WTC11 (cell line): ENCODE measurements around the gene CYP46A1. TPM values are rescaled to one million over a fixed set of nuclear protein-coding genes. Genes with fewer than 3 reads are reported as not detected.

Experiments used
- ATAC-seq: fragments of 200-7000 bp; cut with Tn5 transposase; 2 replicates; pipeline ENCODE4 v1.10.0; 2021; ENCODE audit warnings: mild to moderate bottlenecking, moderate library complexity
- CTCF ChIA-PET: fragments of 300-600 bp; sonication (Branson Sonifier 250); formaldehyde crosslinking; loops from one replicate; lab custom pipeline; 2021; ENCODE audit warnings: antibody characterized with exemption; lab: Charles Lee
- POLR2A ChIA-PET: fragments of 350-600 bp; sonication (Branson Sonifier 250); formaldehyde crosslinking; loops from one replicate; lab custom pipeline; 2021; ENCODE audit warnings: antibody characterized with exemption; lab: Charles Lee
- DNase-seq: peaks from one replicate; pipeline ENCODE4 v3.0.0; 2021; ENCODE audit warnings: low spot score
- H3K27ac Mint-ChIP-seq: 2 replicates; pipeline ENCODE4 v1.8.0; 2021; ENCODE audit warnings: mixed read lengths
- H3K27me3 Mint-ChIP-seq: 2 replicates; pipeline ENCODE4 v1.8.0; 2021; ENCODE audit warnings: low read depth, mild to moderate bottlenecking, moderate library complexity, mixed read lengths
- H3K36me3 Mint-ChIP-seq: 2 replicates; pipeline ENCODE4 v1.8.0; 2021; ENCODE audit warnings: mixed read lengths
- H3K4me1 Mint-ChIP-seq: 2 replicates; pipeline ENCODE4 v1.8.0; 2022; ENCODE audit warnings: mixed read lengths
- H3K4me3 Mint-ChIP-seq: 2 replicates; pipeline ENCODE4 v1.8.0; 2021; ENCODE audit warnings: mild to moderate bottlenecking, moderate library complexity, mixed read lengths
- H3K9me3 Mint-ChIP-seq: 2 replicates; pipeline ENCODE4 v1.8.0; 2021; ENCODE audit warnings: mixed read lengths
- ELF4 ChIP-seq: sonication (generic); formaldehyde crosslinking; IDR thresholded peaks from 2 replicates; pipeline ENCODE4 v1.8.1; 2022; ENCODE audit warnings: low read depth, mild to moderate bottlenecking, moderate library complexity, missing genetic modification reagents
- FOXP1 ChIP-seq: sonication (generic); formaldehyde crosslinking; IDR thresholded peaks from 2 replicates; pipeline ENCODE4 v1.8.0; 2022; ENCODE audit warnings: missing genetic modification reagents, mild to moderate bottlenecking, moderate library complexity, borderline replicate concordance
- GTF2I ChIP-seq: fragments of 250-450 bp; sonication (Bioruptor Pico); conservative IDR thresholded peaks from 2 replicates; pipeline ENCODE4 v1.4.0; 2021; ENCODE audit warnings: mild to moderate bottlenecking
- MXD4 ChIP-seq: fragments of 250-450 bp; sonication (Bioruptor Pico); IDR thresholded peaks from 2 replicates; pipeline ENCODE4 v1.8.0; 2021; ENCODE audit warnings: mild to moderate bottlenecking, moderate library complexity, borderline replicate concordance
- MYBL2 ChIP-seq: sonication (generic); formaldehyde crosslinking; IDR thresholded peaks from 2 replicates; pipeline ENCODE4 v1.8.1; 2023; ENCODE audit warnings: mild to moderate bottlenecking, moderate library complexity, missing genetic modification reagents
- NFATC4 ChIP-seq: fragments of 250-450 bp; sonication (Bioruptor Pico); IDR thresholded peaks from 2 replicates; pipeline ENCODE4 v1.9.0; 2021; ENCODE audit warnings: mild to moderate bottlenecking
- NFE2L1 ChIP-seq: sonication (generic); formaldehyde crosslinking; IDR thresholded peaks from 2 replicates; pipeline ENCODE4 v1.8.1; 2023; ENCODE audit warnings: missing genetic modification reagents
- SMAD3 ChIP-seq: sonication (generic); formaldehyde crosslinking; IDR thresholded peaks from 2 replicates; pipeline ENCODE4 v1.8.0; 2022; ENCODE audit warnings: missing genetic modification reagents, mild to moderate bottlenecking, borderline replicate concordance
- ZNF219 ChIP-seq: sonication (generic); formaldehyde crosslinking; IDR thresholded peaks from 2 replicates; pipeline ENCODE4 v1.8.0; 2023; ENCODE audit warnings: missing genetic modification reagents, mild to moderate bottlenecking, borderline replicate concordance
- total RNA-seq: library from RNA; stranded (reverse); gene quantifications from 3 replicates; pipeline ENCODE4 v1.2.3, GENCODE V29; 2021
- TF ChIP-seq, protein P1 (sequence below): sonication (generic); formaldehyde crosslinking; IDR thresholded peaks from 2 replicates; pipeline ENCODE4 v1.8.1; 2023; ENCODE audit warnings: mild to moderate bottlenecking, missing genetic modification reagents
- TF ChIP-seq, protein P2 (sequence below): sonication (generic); formaldehyde crosslinking; IDR thresholded peaks from 2 replicates; pipeline ENCODE4 v1.8.0; 2022; ENCODE audit warnings: mild to moderate bottlenecking, missing genetic modification reagents
- TF ChIP-seq, protein P3 (sequence below): fragments of 200-600 bp; IDR thresholded peaks from 2 replicates; pipeline ENCODE4 v1.8.0; 2022; ENCODE audit warnings: antibody characterized with exemption
- TF ChIP-seq, protein P4 (sequence below): sonication (generic); formaldehyde crosslinking; IDR thresholded peaks from 2 replicates; pipeline ENCODE4 v1.8.1; 2023; ENCODE audit warnings: mild to moderate bottlenecking, moderate library complexity, missing genetic modification reagents
- TF ChIP-seq, protein P5 (sequence below): sonication (generic); formaldehyde crosslinking; IDR thresholded peaks from 2 replicates; pipeline ENCODE4 v1.8.1; 2022; ENCODE audit warnings: missing genetic modification reagents, borderline replicate concordance
- TF ChIP-seq, protein P6 (sequence below): fragments of 250-450 bp; sonication (Bioruptor Pico); conservative IDR thresholded peaks from 2 replicates; pipeline ENCODE4 v1.9.0; 2021; ENCODE audit warnings: mild to moderate bottlenecking
- TF ChIP-seq, protein P7 (sequence below): sonication (generic); formaldehyde crosslinking; IDR thresholded peaks from 2 replicates; pipeline ENCODE4 v1.8.0; 2022; ENCODE audit warnings: mild to moderate bottlenecking, missing genetic modification reagents

CYP46A1 gene
- total RNA-seq, 1 experiment from 2014 or later = 0.77 TPM

DNA sequence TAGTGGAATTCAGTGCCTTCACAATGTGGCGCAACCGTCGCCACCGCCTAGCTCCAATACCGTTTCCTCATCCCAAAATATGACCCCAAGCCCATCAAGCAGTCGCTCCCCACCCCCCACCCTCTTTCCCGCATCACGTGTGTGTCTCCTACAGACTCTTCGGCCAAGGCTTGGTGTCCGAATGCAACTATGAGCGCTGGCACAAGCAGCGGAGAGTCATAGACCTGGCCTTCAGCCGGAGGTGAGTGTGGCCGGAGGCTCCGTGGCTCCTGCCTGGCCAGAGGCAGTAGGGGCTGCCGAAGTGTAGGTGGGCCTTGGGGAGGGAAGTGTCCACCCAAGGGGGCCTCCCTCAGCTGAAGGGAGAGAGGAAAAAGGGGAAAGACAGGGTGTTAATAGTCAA, 15.8 kb downstream of the CYP46A1 start:
- Mint-ChIP-seq H3K27me3 (peaks cover 3% of the 10 kb centered on the region; the same call in 1 of the 2 replicates), H3K9me3 (peaks cover 27% of the 10 kb centered on the region), H3K36me3 (peaks cover 22% of the 10 kb centered on the region), H3K4me3 (no peak overlapping the region), H3K27ac (no peak overlapping the region), H3K4me1 (no peaks in the 10 kb centered on the region)
- ATAC-seq = no peak
- TF ChIP-seq, protein P1, sequence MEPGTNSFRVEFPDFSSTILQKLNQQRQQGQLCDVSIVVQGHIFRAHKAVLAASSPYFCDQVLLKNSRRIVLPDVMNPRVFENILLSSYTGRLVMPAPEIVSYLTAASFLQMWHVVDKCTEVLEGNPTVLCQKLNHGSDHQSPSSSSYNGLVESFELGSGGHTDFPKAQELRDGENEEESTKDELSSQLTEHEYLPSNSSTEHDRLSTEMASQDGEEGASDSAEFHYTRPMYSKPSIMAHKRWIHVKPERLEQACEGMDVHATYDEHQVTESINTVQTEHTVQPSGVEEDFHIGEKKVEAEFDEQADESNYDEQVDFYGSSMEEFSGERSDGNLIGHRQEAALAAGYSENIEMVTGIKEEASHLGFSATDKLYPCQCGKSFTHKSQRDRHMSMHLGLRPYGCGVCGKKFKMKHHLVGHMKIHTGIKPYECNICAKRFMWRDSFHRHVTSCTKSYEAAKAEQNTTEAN (CRISPR knock-in tag) = no peak
- TF ChIP-seq, protein P2, sequence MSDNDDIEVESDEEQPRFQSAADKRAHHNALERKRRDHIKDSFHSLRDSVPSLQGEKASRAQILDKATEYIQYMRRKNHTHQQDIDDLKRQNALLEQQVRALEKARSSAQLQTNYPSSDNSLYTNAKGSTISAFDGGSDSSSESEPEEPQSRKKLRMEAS (CRISPR knock-in tag) = no peak
- TF ChIP-seq, protein P3, sequence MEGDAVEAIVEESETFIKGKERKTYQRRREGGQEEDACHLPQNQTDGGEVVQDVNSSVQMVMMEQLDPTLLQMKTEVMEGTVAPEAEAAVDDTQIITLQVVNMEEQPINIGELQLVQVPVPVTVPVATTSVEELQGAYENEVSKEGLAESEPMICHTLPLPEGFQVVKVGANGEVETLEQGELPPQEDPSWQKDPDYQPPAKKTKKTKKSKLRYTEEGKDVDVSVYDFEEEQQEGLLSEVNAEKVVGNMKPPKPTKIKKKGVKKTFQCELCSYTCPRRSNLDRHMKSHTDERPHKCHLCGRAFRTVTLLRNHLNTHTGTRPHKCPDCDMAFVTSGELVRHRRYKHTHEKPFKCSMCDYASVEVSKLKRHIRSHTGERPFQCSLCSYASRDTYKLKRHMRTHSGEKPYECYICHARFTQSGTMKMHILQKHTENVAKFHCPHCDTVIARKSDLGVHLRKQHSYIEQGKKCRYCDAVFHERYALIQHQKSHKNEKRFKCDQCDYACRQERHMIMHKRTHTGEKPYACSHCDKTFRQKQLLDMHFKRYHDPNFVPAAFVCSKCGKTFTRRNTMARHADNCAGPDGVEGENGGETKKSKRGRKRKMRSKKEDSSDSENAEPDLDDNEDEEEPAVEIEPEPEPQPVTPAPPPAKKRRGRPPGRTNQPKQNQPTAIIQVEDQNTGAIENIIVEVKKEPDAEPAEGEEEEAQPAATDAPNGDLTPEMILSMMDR = no peak
- TF ChIP-seq, protein P4, sequence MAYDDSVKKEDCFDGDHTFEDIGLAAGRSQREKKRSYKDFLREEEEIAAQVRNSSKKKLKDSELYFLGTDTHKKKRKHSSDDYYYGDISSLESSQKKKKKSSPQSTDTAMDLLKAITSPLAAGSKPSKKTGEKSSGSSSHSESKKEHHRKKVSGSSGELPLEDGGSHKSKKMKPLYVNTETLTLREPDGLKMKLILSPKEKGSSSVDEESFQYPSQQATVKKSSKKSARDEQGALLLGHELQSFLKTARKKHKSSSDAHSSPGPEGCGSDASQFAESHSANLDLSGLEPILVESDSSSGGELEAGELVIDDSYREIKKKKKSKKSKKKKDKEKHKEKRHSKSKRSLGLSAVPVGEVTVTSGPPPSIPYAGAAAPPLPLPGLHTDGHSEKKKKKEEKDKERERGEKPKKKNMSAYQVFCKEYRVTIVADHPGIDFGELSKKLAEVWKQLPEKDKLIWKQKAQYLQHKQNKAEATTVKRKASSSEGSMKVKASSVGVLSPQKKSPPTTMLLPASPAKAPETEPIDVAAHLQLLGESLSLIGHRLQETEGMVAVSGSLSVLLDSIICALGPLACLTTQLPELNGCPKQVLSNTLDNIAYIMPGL (CRISPR knock-in tag) = no peak
- POLR2A ChIA-PET = no interaction called here
- DNase-seq = no peak
- CTCF ChIA-PET = interaction anchor here (0.7 kb wide), 1 partner anchor 16 kb away, joined by 3 read pairs; the partner anchor contains the start of gene CYP46A1

DNA sequence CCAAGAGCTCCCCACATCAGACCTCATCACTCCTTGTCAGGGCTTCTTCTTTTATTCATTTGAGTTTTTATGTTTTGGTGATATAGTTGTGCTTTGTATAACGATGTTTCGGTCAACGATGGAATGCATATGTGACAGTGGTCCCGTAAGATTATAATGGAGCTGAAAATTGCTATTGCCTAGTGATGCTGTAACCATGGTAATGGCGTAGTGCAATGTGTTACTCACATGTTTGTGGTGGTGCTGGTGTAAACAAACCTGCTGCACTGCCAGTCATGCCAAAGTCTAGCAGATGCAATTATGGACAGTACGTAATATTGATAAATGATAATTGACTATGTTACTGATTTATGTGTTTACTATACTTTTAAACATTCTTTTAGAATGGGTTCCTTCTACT, 16.3 kb downstream of the CYP46A1 start:
- DNase-seq (no peak), ATAC-seq (no peak)
- Mint-ChIP-seq H3K9me3 (peaks cover 27% of the 10 kb centered on the region), H3K27me3 (peaks cover 3% of the 10 kb centered on the region; the same call in 1 of the 2 replicates), H3K4me1 (no peaks in the 10 kb centered on the region), H3K4me3 (no peak overlapping the region), H3K36me3 (peaks cover 22% of the 10 kb centered on the region), H3K27ac (no peak overlapping the region)
- ChIA-PET POLR2A (no interaction called here), CTCF (interaction anchor here (0.7 to 1.0 kb wide), 2 partner anchors 13 to 16 kb away, joined by 3 read pairs; partner anchors contain the start of gene CYP46A1)
- TF ChIP-seq, protein P5, sequence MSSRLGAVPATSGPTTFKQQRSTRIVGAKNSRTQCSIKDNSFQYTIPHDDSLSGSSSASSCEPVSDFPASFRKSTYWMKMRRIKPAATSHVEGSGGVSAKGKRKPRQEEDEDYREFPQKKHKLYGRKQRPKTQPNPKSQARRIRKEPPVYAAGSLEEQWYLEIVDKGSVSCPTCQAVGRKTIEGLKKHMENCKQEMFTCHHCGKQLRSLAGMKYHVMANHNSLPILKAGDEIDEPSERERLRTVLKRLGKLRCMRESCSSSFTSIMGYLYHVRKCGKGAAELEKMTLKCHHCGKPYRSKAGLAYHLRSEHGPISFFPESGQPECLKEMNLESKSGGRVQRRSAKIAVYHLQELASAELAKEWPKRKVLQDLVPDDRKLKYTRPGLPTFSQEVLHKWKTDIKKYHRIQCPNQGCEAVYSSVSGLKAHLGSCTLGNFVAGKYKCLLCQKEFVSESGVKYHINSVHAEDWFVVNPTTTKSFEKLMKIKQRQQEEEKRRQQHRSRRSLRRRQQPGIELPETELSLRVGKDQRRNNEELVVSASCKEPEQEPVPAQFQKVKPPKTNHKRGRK = no peak
- TF ChIP-seq, protein P6, sequence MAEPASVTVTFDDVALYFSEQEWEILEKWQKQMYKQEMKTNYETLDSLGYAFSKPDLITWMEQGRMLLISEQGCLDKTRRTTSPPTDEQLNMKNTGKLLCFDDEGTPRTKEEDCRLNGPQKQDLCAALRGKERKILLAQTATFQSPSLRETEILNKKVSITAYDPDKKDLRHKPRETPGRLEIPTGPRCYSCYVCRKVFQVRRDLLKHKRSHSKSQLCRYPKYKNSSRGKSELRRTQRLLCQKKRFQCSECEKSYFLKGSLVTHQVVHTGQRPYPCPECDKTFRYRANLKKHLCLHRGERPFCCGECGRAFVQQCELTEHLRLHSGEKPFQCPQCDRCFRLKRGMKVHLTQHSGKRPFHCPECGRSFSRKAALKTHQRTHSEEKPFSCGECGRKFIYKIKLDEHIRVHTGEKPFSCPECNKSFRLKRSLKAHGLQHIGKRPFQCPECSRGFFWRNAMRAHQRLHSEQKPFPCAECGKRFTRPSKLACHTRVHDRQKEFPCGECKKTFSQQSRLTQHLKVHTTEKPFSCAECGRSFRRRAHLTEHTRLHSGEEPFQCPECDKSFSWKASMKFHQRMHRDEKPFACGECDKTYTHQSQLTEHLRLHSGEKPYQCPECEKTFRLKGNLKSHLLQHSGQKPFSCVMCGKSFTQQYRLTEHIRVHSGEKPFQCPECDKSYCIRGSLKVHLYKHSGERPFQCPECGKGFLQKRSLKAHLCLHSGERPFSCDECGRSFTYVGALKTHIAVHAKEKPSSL (CRISPR knock-in tag) = no peak
- no peak for TF ChIP-seq MYBL2

DNA sequence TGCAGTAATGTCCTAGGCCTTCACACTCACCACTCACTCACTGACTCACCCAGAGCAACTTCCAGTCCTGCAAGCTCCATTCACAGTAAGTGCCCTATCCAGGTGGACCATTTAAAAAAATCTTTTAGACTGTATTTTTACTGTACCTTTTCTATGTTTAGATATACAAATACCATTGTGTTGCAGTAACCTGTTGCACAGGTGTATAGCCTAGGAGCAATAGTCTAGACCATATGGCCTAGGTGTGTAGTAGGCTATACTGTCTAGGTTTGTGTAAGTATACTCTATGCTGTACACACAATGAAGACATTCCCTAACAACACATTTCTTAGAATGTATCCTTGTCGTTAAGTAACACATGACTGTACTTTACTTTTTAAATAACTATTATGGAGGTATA, 17.2 kb downstream of the CYP46A1 start:
- H3K27ac Mint-ChIP-seq = no peak overlapping the region
- H3K4me3 Mint-ChIP-seq = no peak overlapping the region
- CTCF ChIA-PET = interaction anchor here (1.0 kb wide), 1 partner anchor 14 kb away, joined by 3 read pairs; no protein-coding TSS in a partner anchor
- DNase-seq (no peak), ATAC-seq (no peak)
- TF ChIP-seq FOXP1 (no peak), SMAD3 (CRISPR knock-in tag) (no peak), NFE2L1 (no peak), GTF2I (CRISPR knock-in tag) (no peak), MXD4 (CRISPR knock-in tag) (no peak), ELF4 (CRISPR knock-in tag) (no peak), ZNF219 (CRISPR knock-in tag) (no peak), NFATC4 (no peak)
- TF ChIP-seq, protein P7, sequence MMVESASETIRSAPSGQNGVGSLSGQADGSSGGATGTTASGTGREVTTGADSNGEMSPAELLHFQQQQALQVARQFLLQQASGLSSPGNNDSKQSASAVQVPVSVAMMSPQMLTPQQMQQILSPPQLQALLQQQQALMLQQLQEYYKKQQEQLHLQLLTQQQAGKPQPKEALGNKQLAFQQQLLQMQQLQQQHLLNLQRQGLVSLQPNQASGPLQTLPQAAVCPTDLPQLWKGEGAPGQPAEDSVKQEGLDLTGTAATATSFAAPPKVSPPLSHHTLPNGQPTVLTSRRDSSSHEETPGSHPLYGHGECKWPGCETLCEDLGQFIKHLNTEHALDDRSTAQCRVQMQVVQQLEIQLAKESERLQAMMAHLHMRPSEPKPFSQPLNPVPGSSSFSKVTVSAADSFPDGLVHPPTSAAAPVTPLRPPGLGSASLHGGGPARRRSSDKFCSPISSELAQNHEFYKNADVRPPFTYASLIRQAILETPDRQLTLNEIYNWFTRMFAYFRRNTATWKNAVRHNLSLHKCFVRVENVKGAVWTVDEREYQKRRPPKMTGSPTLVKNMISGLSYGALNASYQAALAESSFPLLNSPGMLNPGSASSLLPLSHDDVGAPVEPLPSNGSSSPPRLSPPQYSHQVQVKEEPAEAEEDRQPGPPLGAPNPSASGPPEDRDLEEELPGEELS (CRISPR knock-in tag) = no peak
- H3K27me3 Mint-ChIP-seq = peaks cover 3% of the 10 kb centered on the region; the same call in 1 of the 2 replicates
- POLR2A ChIA-PET = no interaction called here
- H3K36me3 Mint-ChIP-seq = peaks cover 22% of the 10 kb centered on the region
- peaks cover 27% of the 10 kb centered on the region for H3K9me3 Mint-ChIP-seq
- H3K4me1 Mint-ChIP-seq = no peaks in the 10 kb centered on the region
